NCI-H526 treated with DMSO at 0.1 percent for 48 hours (cell line): ENCODE measurements around the gene PALLD.

Experiments
- DNase-seq: peaks from one replicate; lab custom pipeline; 2025; lab: John Stamatoyannopoulos, UW

Gene PALLD

DNA sequence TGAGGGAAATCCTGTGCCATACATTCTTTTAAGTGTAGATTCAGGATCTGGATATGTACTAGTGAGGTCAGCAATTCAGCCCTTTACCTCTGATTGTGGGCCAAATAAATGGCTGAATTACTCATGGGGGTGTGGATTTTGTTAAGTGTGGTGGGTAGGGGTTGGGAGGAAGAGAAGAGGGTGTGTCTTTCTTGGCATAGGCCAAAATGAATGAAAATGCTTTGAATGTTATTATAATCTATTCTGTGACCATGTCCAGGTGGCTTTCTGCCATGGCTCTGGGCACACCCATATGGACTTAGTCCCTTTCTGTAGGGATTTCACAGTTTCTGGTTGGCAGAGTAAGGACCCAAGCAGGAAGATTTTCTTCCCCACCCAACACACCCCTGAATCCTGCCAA, 268.9 kb downstream of the PALLD start:
- DNase-seq: no peak

DNA sequence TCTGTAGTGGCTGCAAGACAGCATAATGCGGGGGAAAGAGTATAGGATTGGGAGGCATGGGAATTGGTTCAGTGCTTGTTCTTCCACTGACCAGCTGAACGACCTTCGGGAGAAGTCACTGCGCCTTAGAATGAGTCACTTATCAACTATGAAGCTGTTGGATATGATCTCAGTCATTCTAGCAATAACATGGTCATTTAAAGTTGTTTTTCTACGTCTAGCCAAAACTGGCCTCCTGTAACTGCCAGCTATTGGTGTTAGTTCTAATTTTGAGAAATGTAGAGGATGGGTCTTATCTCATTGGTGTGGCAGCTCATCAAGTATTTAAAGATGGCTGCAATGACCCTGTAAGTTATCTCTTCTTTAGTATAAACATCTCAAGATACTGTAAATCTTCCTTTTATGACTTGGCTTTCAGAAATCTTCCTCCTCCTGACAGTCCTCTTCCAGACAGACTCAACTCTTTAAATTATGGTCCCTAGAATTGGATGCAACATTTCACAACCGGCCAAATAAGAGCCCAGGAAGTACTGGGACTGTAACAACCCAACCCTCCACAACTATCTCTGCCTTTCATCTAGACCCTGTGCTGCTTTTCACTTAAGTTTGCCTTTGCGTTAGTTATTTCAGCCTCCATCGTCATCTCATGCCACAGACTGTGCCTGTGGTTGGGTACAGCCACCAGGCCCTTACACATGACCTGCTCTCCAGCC, 269.9 kb downstream of the PALLD start:
- DNase-seq: no peak

DNA sequence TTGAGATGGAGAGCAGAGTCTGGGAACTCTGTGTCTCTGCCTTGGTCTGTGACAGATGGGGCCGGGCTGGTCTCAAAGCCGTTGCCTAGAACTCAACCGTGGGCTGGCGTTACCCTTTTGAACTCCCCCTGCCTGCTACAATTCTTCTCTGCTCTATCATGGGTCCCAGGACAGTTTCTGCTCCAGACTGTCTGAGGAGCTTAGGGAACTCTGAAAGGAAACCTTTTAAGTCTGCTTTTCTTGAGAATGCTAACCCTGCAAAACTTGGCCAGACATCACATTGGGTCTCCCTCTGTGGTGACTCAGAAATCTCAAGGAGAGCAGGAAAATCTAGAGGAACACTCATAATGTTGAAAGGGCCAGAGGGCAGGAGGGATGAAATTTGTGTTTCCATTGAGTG, 272.6 kb downstream of the PALLD start:
- DNase-seq: no peak

DNA sequence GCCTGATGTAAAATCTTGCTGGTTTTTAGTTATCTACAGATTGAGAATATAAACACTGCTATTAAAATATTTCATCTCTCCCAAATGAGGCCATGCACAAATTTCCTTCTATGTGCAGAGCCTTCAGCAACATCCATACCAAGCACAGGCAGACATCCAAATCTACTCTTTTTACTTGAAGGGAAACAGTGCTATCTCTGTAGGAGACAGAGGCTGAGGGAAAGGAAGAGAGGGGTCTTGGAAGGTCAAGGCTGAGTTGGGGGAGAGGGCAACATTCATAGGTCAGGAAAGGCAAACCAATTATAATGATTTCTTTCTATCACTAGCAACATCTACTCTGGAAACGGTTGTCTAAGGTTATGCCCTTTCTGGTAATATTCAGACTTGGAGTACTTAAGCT, 273.0 kb downstream of the PALLD start:
- no peak for DNase-seq

DNA sequence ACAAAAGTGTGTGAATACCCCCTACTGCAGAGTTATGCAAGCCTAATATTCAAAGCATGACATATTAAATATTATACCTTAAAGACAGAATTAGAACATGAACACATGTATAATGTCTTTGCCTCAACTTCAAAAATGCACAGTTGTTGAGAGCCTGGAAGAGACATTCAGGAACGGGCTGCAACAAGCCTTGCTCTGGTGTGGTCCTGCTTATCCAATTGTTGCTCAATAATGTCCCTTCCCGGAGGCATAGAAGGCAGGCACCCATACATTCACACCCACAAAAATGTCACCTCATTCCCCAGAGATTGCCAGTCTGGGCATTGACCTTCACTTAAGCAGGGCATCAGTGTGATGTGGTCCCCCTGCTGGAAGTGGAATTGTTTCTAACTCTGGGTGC, 274.4 kb downstream of the PALLD start:
- no peak for DNase-seq

DNA sequence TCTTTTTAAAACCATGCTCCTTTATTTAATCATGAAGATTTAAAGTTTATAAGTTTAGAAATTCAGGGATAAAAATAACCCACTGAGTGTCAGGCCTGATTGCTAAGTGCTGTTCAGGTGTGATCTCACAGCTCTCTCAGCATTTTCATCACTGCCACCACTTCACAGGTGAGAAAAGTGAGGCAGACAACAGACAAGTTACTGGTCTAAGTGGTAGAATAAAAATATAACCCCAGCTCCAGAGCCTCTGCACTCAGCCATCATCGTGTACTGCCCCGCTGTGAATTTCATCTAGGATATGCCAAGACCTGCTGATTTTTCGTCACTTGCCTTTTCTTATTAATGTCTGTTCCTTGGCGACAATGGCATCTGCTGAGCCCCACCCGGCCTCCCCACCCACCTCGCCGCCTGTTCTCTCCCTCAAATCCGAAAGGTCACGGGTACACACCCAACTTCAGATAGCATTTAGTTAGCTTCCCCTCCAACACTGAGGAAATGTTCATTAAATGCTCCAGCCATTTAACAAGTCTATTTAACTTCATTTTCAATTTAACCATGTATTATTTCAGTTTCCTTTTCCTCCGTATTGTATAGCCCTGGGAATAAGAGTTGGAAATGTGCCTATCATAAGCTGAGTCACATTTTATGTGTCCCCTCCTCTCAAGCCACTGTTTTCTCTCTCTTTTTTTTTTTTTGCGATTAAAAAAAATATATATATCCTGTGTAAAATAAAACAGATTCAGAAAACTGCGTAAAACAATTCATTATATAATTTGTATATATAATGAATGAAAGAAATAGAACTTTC, 276.7 kb downstream of the PALLD start:
- DNase-seq: no peak

DNA sequence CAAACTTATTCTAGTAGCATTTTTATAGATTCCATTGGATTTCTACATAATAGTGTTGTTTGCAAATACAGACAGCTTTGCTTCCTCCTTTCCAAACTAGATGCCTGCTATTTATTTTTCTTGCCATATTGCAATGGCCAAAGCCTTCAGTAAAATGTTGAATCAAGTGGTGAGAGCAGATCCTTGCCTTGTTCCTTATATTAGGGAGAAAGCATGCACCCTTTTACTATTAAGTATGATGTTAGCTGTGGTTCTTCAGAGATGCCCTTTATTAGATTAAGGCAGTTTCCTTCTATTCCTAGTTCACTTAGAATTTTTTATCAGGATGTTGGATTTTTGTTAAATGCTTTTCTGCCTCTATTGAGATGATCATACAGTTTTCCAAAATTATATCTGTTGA, 279.5 kb downstream of the PALLD start:
- no peak for DNase-seq

DNA sequence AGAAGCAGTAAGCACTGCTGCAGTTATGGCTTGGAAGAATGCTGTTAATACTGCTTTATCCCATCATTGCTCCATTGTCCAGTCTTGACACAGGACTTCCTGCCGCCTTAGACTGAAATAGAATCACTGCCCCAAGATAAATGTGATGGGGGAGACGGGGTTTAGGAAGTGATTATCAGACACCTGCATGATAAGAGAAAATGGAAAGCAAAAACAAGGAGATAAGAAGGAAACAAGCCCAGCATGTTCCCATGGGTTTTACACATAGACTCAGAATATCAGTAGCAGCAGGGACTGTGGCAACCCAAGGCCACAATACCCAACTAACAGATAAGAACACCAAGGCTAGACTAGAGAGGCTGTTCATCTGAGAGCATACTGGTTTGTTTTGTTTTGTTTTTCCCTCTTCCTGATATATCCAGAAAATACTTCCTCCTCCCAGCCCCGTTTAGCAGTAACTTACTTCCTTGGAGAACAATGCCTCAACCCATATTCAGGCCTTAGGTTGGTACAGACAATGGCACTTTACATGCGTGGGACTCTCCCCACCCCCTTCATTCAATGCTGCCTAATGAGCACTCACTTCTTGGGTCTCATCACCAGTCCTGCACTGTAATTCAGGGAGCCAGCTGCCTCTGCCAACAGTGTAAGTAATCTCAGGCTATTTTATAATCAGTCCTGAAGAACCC, 280.6 kb downstream of the PALLD start:
- no peak for DNase-seq

DNA sequence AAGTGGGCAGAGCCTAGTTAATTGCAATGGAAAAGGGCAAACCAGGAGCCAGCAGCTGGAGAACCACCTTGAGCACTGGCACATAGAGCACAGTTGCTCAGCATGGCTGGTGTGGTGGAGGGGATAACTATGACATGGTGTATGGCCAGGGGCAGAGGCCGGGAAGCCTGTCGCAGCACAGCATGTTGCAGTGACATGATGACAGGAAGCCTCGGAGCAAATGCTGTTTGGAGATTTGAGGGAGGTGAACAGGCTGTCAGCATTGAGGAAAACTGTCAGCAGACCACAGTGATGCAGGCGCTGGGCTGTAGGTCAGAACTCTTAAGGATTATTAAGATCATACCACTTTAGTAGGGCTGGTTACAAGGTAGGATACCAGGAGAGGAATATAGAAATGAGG, 284.5 kb downstream of the PALLD start:
- no peak for DNase-seq

DNA sequence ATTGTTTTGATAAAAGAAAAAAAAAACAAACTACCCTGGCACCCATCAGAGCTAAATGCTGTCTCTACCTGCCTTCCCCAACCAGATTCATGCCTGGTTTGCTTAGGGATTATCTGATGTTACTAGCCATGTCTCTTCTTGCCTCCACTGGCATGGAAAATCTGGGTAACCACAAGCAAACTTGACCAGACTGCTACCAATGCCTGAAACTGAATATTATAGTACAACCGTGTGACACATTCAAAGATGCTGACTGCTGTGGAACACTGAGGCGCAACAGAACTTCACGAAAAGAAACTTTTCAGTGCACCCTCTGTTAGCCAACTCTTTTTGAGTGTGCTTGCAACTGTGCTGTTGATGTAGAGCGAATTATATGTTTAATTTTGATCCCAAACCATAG, 285.1 kb downstream of the PALLD start:
- DNase-seq: no peak

DNA sequence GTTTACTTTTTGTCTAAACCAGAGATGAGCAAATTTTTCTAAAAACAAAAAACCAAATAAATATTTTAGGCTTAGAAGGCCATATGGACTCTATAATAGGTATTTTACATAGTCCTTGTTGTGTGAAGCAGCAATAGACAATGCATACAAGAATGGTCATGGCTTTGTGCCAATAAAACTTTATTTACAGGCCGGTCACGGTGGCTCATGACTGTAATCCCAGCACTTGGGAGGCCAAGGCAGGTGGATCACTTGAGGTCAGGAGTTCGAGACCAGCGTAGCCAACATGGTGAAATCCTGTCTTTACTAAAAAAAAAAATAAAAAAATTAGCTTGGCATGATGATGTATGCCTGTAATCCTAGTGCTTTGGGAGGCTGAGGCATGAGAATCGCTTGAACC, 285.6 kb downstream of the PALLD start:
- DNase-seq: no peak

DNA sequence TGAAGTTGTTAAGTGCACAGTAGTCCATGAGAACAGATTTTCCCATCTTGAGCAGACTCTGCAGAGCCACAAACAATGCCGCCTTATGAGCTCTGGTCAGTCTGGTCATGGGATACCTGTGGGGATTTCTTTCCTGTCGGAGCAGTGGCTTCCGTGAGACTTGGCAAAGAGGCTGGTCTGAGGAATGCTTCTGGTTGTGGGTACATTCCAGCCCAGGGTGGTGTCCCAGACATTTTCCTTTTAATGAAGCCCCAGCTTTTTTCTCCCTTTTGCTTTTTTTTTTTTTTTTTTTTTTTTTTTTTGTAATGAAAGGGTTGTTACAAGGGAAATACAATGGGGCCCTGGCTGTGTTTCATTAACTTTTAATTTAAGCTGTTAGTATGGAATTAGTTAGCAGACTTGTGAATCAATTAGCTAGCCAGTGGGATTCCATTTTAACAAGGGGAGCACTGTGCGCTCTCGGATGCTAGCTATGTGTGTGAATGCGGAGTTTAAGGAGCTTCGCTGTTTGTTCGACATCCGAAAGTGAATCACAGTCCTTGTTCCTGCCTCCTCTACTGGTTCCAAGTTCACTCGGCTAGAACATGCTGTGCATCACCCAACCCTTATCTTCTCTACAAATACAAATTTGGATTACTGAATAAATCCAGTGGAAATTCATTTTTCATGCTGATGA, 288.1 kb downstream of the PALLD start:
- no peak for DNase-seq

DNA sequence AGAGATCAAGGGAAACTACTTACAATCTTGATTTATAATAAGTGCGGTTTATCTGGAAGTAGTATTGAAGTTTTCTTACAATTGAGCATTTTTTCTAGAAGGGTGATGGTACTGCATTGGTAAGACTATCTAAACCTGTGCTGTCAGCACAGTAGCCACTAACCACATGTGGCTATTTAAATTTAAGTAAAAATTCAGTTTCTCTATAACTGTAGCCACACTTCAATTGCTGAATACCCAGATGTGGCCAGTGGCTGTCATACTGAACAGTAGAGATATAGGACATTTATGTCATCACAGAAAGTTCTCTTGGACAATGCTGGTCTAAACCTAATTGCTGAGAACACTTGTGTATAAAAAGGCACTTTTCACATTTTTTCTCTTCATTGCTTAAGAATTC, 290.5 kb downstream of the PALLD start:
- DNase-seq: no peak

DNA sequence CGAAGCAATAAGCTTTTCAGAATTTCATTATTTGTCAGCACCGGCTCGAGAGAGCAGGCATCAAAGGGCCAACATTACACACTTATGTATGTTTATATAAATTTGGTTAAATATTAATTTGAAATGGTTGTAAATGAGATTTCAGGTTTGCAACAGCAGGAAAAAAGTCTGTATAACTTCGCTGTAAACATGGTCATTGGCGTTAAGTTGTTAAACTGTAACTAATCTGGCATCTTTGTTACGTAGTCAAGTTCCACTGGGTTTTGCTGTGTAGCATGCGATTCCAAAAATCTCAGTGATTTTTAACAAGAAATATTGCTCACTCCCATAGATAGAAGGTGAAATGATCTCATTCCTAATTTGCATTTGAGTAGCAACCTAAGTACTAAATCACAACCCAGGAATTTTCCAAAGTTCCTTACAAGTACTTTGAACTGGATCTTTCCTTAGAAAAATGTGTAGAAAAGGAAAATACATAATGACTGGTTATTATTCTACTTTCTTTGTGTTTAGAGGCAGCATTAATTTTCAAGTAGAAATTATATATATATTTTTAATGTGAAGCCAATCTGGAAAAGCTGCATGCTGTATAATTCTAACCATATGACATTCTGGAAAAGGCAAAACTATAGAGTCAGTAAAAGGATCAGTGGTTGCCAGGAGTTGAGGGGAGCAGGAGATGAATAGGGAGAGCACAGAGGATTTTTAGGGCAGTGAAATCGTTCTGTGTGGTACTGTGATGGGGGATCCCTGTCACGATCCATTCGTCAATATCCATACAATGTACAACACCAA, 291.1 kb downstream of the PALLD start:
- DNase-seq: no peak

DNA sequence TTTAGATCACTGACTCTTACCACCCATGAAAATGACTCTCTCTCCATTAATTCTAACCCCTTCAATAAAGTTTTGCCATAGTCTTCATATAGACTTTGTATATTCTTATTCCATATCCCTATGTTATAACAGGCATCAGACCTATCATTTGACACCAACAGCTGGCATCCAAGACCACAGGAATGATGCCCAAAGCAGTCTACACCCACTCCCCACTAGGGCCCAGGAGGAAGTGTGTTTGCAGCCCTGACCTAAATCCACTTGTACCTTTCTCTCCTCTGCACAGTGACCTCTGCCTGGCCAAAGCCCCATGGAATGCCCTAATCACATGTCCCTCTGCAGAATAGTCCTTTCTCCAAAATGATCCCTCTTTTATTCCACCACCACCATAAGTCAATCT, 294.0 kb downstream of the PALLD start:
- DNase-seq: no peak

DNA sequence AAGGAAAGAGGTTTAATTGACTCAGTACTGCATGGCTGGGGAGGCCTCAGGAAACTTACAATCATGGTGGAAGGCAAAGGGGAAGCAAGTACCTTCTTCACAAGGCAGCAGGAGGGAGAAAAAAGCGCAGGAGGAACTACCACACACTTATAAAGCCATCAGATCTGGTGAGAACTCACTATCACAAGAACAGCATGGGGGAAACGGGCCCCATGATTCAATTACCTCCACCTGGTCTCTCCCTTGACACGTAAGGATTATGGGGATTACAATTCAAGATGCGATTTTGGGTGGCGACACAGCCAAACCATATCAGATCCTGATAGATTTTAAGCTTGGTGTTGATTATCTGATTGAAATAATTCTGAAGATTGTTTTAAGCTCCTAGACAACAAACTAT, 294.5 kb downstream of the PALLD start:
- DNase-seq: no peak

DNA sequence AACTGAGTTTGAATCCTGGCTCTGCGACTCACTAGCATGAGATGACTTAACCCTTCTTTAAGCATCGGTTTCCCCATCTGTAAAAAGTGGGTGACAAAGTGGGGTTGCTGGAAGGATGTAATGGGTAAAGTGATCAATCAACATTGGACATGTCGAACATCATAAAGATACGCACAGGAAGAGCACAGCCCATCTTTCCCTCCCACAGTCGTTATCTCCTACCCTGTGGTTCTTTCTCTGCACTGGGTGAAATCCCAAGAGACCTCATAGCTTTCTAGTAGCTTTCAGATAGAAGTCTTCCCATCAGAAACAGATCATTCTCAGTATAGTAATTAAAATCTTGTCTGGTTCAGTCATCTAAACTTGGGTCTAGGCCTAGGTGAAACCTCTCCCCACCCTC, 296.7 kb downstream of the PALLD start:
- DNase-seq: no peak

DNA sequence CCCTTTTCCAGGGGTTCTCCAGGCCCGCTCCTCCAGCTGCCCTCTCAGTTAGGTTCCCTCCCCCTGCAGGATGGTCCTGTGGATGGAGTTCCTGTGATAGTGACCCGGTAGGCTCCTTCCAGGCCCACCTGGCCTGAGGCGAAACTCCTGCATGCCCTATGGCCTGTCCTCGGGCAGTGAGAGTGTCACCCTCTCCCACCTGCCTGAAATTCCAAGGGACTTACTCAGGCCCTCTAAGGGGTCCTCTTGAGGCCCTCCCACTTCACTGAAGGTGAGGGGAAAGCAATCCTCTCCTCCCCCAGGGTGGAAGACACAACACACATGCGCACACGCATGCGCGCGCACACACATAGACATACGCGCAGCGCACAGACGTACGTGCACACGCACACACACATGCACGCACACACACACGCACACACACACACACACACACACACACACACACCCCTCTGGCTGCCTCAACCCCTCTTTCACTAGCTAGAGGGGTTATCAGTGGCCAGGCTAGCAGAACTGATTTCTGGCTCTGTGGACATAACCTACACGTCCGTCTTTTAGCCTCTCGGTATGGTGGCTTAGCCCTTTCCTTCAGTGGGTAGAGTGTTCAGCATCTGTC, 297.3 kb downstream of the PALLD start:
- no peak for DNase-seq

DNA sequence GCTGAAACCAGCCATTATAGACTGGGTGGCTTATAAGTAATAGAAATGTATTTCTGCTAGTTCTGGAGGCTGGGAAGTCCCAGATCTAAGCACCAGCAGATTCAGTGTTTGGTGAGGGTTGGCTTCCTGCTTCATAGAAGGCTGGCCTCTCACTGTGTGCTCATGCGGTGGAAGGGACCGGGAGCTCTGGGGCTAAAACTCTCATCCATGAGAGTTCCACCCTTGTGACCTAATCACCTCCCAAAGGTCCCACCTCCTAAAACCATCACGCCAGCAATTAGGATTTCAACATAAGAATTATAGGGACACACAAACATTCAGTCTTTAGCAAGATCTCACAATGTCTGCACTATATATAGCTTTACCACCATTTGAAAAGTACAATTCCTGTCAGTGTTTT, 298.0 kb downstream of the PALLD start:
- no peak for DNase-seq

DNA sequence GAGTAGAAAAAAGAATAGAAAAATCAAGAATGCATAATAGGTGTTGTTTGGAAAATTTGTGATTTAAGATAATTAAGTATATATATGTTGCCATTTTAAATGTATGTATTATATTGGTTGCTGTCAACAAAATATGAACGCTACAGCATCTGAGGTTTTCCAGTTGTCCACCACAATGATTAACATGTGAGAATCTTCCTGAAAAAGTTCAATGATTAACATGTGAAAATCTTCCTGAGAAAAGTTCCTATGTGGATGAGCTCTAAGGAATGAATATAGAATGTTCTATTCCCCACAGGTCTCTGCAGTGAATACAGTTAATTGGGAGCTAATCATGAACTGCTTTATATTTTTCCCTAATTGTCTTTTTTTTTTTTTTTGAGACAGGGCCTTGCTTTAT, 298.5 kb downstream of the PALLD start:
- no peak for DNase-seq

DNA sequence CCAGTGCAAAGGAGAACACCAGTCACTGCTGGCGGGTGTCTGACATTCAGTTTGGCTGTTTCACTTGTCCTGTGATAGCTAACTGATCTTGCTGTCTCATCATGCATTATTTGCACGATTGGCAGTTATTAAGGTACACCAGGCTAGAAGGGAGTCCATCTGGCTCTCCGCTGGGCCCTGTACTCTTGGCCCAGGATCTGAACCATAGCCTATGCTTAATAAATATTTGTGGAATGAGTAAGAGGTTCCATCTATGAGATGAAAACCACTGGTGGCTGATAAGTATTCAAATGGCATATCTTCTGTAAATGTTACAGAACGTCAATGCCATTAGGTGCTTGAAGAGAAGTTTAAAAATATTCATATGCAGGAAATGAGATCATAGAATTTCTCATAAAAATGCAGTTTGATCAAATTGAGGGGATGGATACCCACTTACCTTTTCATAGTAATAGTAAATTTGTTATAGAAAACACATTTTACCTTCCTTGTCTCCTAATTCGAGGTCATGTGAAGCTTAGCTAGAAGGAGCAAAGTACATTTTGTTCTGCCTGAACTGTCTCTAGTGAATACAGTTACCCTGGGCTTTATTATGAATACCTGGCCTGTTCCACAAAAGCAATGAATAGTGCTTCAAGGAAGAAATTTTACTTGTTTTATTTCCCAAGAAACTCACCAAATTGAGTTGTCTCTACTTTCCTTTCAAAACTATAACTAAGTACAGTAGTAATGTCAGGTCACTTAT, 299.7 kb downstream of the PALLD start:
- DNase-seq: no peak
